ENCODE data around the gene TM4SF4.

GRCh38 chr3:149476225-149476624 is 1.7 kb downstream of the TM4SF4 start:
- TF ChIP-seq CTCF (IDR thresholded peaks at IDR 0.05) = no peak
- no peak for TF ChIP-seq POLR2AphosphoS5 (IDR thresholded peaks at IDR 0.05)
- TF ChIP-seq POLR2A (IDR thresholded peaks at IDR 0.05) = no peak

Measured in sigmoid colon (tissue), 4 donors.